HG03342 (cell line): ENCODE measurements around the gene FOXF2.
"Not testable (repeated sequence)": the region's sequence is repeated elsewhere in the genome, so short reads cannot be mapped to it uniquely, and the experiment has no call there.

Experiments
- ATAC-seq: cut with Tn5 transposase; IDR thresholded peaks from one replicate; pipeline ENCODE4 v1.9.1; 2021; ENCODE audit warnings: mild to moderate bottlenecking, moderate library complexity; ENCODE audit not compliant: unreplicated experiment

The FOXF2 gene

GRCh38 chr6:1389369-1390132, at the start of gene FOXF2:
Gene FOXF2, plus strand, starts transcription at chr6:1389576. Its CDS starts 372 bp downstream, at chr6:1389948.
- ATAC-seq: no peak

GRCh38 chr6:1346101-1346500, 43.3 kb upstream of the FOXF2 start:
- no peak for ATAC-seq

GRCh38 chr6:1346558-1347091, 42.8 kb upstream of the FOXF2 start:
- no peak for ATAC-seq

- ATAC-seq: no peak
Observed at GRCh38 chr6:1347161-1347560, 42.2 kb upstream of the FOXF2 start.

GRCh38 chr6:1348675-1349074, 40.7 kb upstream of the FOXF2 start:
- ATAC-seq: no peak

GRCh38 chr6:1349655-1350054, 39.7 kb upstream of the FOXF2 start:
- ATAC-seq: no peak

DNA sequence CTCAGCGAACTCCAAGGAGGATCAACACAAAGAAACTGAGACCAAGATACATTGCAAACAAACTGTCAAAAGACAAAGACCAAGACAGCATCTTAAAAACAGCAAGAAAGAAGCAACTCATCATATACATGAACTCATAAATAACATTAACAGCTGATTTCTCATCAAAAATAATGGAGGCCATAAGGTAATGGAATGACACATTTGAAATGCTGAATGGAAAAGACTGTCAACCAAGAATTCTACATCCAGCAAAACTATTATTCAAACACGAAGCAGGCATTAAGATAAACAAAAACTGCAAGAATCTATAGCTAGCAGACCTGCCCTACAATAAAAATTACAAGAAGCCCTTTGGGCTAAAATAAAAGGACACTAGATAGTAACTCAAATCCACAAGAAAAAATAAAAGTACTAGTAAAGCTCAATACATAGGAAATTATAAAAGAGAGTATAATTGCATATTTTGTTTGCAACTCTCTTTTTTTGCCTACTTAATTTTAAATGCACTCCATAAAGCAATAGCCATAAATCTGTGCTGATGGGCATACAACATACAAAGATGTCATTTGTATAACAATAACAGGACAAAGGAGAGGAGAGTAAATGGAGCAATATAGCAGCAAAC, 37.9 kb upstream of the FOXF2 start:
- ATAC-seq: no peak

DNA sequence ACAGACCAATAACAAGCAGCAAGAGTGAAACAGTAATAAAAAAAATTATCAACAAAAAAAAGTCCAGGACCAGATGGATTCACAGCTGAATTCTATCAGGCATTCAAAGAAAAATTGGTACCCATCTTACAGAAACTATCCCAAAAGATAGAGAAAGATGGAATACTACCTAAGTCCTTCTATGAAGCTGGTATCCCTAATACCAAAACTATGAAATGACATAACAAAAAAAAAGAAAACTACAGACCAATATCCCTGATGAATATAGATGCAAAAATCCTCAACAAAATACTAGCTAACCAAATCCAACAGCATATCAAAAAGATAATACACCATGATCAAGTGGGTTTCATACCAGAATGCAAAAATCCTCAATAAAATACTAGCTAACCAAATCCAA, 34.3 kb upstream of the FOXF2 start:
- ATAC-seq: not testable (repeated sequence)

GRCh38 chr6:1361717-1362116, 27.7 kb upstream of the FOXF2 start:
- ATAC-seq: not testable (repeated sequence)

DNA sequence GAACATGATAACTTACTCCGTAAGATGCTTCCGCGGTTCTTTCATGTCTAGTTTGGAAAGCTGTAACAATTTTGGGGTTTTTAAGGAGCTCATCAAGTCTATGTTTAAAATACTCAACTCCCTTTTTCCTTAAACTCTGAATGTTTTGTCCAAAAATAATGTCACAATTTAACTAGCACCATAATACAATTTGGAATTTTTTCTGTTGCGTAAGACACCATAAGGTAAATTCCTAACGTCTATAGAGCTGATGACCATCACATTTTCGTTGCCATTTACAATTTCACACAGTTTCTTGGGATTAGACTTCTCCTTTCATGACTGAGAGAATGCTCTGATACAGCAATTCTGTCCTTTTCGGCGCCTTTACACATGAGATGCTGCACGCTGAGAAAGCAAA, 26.7 kb upstream of the FOXF2 start:
- ATAC-seq: no peak

DNA sequence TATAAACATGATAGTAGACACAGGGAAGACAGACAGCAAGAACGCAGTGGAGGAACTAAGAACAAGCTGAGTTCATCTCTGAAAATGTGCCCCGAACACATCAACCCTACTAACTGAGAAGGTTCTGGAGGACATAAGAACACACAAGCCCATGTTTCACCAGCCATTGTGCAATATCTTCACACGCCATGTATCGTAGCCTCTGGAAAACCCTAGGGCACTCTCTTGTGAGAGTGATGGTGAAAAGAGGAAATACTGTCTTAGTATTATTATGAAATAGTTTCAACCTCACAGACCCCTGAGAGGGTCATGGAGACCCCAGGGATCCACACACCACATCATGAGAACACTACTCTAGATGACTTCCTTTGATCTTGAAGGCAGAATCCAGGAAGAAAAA, 26.1 kb upstream of the FOXF2 start:
- ATAC-seq: no peak

GRCh38 chr6:1363729-1364572, 25.4 kb upstream of the FOXF2 start:
- no peak for ATAC-seq

DNA sequence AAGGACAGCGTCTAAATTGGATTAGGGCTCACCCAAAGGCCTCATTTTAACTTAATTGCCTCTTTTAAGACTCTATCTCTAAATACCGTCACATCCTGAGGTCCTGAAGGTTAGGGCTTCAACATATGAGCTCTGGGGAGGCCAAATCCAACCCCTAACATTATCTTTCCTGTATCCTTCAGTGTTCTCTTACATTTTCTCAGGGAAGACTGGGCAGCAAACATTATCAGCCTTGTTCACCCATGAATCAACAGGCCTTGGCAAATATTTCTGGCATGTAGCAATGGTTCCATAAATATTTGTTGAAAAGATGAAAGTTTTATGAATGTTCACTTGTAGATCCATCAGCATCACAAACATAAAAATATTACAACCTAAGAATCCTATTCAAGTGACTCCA, 24.6 kb upstream of the FOXF2 start:
- no peak for ATAC-seq

DNA sequence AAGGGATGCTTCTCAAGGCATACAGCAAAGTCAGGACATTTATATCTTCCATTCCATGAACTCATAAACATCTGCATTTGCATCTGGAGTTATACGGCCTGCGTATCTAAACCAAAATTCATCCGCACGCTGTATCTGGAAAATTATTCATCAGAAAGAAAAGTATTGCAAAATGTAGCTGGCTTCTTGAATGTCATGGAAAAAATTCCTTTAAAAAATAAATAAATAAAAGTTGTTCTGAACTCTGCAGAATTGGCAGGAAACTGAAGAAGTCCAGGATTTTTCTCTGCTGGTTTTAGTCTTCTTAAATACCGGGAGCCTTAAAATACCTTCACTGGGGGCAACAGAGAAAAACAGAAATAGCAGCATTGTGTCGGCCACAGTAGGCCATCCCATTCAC, 23.7 kb upstream of the FOXF2 start:
- no peak for ATAC-seq

GRCh38 chr6:1367771-1368170, 21.6 kb upstream of the FOXF2 start:
- ATAC-seq: no peak

DNA sequence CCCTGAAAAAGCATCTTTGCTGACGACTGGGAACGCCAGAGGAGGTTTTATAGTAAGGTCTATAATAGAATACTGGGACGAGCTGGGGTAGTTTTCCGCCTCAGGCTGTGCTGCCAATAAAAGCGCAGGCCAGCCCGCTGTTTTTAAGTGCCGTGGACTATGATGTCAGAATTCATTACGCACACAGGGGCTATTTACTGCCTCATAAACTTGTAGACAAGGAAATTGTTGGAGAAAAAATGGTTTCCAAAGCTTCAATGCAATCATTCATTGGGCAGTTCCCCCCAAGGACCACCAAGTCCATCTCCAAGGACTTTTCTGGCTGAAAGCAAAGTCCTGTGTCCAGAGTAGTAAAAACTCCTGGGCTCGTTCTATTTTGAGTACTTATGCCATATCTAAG, 20.4 kb upstream of the FOXF2 start:
- ATAC-seq: no peak

- ATAC-seq: not testable (repeated sequence)
Observed at GRCh38 chr6:1369695-1370094, 19.7 kb upstream of the FOXF2 start.

DNA sequence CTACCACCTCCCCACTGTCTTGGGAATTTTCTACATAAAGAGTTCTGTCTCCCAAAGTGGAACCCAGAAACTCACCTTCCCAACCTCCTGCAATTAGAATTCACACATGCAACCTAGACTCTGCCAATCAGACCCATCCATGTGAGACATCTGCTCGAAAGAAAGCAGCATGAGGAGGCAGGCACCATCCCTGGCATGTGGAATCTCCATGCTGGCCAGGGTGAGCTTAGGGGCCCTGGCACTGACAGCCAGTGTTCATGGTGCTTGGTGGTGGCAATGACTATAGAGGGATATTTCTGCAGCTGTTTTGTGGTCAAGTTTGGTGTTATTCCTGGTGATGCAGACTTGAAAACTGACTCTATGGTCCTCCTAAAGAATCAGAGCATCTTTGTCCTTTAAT, 17.4 kb upstream of the FOXF2 start:
- no peak for ATAC-seq

DNA sequence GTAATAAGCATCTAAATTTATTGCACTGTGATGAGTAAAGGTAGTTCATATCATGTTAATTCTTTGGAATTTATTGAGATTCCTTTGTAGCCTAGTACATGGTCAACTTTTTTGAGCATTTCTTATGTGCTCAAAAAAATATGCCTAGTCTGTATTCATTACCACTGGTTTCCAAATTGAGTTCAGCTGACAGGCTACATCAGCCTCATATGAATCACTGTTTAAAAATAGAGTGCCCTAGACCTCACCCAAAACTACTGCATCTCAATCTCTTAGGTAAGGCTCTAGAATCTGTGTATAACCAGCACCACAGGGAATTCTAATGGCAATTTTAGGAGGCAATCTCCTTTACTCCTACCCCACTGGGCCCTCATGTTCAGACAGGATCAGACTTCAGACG, 16.7 kb upstream of the FOXF2 start:
- no peak for ATAC-seq

DNA sequence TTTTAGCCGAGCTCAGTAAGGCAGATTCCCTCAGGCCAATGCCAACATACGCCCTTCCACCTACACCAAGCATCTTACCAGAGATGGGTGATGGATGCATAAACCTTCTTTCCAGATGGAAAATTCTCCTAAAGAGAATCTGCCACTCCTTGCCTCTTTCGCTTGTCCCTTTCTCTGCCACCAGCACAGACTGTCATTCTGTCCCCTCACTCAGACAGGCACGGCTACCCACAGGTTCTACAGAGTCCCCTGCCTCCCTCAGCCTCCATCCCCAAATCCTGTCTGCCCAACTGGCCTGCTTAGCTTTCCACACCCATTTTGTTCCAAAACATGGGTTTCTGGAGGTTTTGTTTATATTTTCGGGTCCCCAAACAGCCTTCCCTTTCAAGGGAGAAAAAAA, 12.7 kb upstream of the FOXF2 start:
- no peak for ATAC-seq

DNA sequence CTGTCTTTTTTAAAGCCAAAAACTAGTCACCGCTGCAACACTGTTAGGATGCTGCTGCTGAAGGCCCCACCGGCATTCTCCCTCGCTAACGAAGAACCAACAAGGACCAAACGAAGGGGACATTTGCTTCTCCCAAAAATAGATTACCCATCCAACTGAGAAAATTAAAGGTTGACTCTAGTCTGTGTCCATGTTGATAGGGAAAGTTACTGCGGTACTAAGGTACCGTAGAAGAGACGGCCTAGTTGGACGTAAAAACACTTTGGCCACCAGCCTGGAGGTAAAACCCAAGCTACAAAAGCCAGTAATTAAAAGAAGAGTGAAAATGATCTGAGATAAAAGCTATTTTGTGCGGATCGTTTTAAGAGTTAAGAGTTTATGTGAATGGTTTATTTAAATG, 11.8 kb upstream of the FOXF2 start:
- ATAC-seq: no peak
